ENCODE measurements around the gene CUTA.
"Not testable (repeated sequence)": the region's sequence is repeated elsewhere in the genome, so short reads cannot be mapped to it uniquely, and the experiment has no call there.

CUTA gene

DNA sequence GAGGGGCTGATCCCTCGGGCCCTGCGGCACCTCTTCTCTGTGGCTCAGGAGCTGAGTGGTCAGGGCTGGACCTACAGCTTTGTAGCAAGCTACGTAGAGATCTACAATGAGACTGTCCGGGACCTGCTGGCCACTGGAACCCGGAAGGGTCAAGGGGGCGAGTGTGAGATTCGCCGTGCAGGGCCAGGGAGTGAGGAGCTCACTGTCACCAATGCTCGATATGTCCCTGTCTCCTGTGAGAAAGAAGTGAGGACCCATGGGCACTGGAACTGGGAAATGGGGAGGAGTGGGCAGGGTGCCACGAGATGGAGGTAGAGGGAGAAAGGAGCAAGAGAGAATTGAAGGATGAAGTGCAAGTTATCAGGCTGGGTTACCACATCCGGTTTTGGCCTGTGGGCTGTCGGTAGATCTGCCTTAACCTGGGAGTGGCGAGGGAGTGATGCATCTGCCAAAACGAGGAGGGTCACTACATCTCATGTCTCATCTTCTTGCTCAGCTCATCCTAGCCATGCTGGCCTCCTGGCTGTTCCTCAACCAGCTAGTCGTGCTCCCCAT lies 12.4 kb downstream of the CUTA start:
- no peak for DNase-seq (ENCODE audit: low read depth)

DNA sequence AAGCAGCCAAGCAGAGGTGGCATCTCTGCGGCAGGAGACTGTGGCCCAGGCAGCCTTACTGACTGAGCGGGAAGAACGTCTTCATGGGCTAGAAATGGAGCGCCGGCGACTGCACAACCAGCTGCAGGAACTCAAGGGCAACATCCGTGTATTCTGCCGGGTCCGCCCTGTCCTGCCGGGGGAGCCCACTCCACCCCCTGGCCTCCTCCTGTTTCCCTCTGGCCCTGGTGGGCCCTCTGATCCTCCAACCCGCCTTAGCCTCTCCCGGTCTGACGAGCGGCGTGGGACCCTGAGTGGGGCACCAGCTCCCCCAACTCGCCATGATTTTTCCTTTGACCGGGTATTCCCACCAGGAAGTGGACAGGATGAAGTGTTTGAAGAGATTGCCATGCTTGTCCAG lies 13.0 kb downstream of the CUTA start:
- no peak for DNase-seq (ENCODE audit: low read depth)

DNA sequence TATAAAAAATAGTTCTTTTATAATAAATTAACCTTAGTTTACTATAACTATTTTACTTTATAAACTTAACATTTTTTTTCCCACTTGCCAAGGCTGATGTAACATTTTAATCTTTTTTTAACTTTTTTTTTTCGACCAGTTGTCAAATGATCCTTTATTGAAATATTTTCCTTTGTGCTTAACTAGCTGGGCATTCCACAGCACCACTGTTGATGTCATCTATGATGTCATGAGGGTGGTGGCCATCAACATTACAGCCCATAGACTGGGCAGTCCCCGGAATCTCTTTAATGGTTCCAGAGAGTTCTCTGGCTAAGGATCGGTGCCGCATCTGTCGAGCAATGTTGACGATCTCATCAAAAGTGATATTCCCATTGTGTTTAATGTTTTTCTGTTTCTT lies 18.0 kb downstream of the CUTA start:
- DNase-seq (ENCODE audit: low read depth) = not testable (repeated sequence)

DNA sequence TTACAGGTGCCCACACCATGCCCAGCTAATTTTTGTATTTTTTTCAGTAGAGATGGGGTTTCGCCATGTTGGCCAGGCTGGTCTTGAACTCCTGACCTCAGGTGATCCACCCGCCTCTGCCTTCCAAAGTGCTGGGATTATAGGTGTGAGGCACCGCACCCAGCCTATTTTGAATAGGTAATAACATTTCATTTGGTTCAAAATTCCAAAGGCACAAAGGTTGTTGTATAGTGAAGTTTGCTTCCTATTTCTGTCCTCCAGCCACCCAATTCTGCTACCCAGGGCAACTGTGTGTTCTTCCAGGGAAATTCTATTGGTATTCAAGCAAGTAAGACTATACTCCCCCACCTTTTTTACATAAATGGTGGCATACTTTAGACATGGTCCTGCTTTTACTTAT lies 19.3 kb downstream of the CUTA start:
- not testable (repeated sequence) for DNase-seq (ENCODE audit: low read depth)

DNA sequence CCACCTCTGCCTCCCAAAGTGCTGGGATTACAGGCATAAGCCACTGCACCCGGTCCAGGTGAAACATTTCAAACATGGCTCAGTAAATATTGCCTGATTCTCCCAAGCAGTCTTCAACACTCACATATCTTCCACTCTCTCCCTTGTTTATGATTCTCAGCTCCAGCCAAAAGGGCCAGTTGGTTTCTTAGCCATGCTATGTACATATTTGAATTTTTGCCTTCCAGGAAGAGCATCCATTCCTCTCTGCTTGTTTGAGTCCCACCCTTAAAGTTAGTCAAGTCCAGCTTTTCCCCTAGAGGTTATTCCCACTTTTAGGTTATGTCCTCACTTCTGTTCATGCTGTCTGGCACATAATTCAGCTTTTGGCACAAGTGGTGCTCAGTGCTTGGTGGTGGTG lies 20.4 kb downstream of the CUTA start:
- no peak for DNase-seq (ENCODE audit: low read depth)

DNA sequence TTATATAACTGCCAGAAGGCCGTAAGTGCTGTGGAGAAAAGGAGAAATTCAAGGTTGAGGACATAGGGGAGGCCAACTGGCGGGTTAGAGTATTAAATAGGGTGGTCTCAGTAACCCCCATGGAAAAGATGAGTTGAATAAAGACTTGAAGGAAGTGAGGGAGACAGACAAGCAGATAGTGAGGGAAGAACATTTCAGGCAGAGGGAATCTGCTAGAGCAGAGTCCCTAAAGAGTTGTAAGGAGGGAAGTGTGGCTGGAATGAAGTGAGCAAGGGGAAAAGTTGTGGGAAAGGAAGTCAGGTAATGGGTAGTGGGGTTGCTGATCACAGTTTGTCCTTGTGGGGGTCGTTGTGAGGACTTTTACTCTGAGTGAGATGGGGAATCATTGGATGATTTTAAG lies 24.9 kb downstream of the CUTA start:
- DNase-seq (ENCODE audit: low read depth) = no peak

DNA sequence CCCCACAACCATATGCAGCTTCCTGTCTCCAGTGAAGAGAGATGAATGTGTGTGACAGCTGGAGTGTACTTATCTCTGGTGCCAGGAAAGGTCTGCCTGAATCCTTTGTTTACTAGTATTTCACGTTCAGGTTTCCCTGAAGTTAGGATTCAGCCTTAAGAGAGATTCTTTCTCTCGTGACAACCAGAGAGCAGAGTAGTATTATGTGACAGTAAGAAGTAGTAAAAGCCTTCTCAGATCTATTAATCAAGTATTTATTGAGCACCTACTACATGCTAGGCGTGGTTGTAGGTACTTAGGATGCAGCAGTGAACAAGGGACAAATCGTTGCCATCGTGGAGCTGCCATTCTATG lies 25.3 kb downstream of the CUTA start:
- DNase-seq (ENCODE audit: low read depth) = no peak

DNA sequence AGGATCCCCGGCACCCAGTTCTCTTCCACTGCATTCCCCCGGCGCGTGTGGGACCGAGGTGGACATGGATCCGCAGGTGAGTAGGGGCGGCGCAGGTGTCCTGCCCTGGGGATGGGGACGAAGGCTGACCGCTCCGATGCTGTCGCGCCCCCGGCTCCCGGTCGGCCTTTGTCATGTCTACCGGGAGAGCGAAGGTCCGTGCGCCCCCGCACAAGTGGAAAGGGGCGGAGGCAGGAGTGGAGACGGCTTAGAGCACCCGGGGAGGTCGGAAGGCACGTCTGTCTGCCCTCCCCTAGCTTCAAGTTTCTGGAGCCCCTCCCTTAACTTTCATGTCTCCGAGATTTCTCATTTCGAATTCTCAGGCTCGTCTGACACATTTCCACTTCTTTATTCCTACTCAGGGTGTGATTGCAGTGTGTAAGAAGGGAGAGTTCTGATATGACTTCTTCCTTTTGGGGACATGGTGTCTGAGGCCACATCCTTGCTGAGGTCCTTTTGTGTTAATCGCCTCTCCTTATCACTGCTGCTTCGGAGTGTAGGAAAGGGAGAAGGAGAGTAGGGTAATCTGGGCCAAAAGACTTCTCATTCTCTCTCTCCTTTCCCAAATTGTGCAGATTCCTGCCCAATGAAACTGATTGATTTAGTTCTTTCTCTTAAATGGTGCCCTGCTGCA lies 25.8 kb downstream of the CUTA start:
- no peak for DNase-seq (ENCODE audit: low read depth)

DNA sequence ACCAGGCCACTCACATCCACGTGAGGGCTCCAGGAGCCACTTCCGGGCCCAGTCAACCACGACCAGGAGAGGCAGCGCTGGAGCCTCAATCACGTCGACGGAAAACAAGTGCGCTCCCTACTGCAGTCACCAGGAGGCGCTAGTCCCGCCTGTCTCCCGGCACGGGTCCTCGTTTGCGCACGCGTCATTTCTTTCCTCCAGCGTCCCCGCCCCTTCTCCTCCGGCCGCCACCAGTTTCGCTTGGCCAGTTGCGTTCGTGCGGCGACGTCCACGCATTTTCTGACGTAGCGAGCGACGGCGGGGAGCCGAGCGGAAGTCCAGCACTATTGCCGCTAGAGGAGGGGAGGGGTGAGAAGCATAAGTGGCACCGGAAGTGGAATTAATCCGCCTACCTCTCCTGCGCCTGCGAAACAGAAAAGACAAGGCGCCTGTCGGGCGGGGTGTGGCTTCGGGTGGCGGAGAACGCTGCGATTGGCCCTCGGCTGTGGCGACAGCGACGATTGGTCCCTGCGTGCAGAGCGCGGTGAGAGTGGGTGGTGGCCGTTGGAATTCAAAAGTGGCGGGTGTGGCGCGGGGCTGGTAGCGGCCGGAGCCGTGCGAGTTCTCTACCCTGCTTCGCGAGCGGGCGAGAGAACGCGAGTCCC lies 26.5 kb downstream of the CUTA start, which contains the start of gene KIFC1:
KIFC1 (plus strand) TSS at position 546 of the 644 bp plus-strand sequence. CDS start 163 bp downstream, outside the sequence.
- peak; percentile 100 for DNase-seq (ENCODE audit: low read depth)

DNA sequence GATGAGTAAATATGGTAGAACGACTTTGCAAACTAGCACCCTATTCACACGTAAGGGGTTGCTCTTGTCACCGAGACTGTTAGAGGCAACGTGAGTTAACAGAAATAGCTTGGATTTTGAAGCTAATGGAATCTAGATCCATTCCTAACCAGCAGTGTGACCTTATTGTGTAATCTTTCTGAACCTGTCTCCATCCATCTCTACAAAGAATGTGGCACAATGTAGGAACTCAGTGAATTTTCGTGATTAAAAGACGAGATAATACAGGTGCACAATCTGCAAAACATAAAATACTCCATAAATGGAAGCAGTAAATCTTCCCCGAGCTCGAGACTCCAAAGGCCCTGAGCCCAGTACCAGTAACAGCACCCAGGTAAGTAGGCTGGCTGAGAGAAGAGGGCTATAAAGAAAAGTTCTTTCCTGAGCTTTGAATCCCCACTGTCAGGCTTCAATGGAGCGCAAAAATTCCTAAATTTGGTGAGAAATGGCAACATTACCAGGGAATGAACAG lies 27.1 kb downstream of the CUTA start:
- DNase-seq (ENCODE audit: low read depth) = no peak

DNA sequence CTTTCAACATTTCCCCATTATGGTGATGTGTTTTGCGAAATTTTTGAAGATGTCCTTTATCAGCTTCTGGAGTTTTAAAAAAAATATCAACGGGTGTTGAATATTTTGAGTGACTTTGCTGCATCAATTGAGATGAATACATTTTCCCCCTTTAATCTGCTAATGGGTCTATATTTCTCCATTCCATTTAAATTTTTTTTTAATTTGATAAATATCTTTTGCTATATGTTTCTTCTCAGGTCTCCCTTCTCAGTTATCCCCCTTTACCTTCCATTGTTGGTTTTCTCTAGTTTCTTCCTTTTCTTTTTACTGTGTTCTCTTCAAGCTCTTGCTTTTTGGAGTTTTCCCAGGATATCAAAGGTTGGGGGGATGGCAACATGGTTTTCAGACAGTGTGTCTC lies 27.7 kb downstream of the CUTA start:
- no peak for DNase-seq (ENCODE audit: low read depth)

DNA sequence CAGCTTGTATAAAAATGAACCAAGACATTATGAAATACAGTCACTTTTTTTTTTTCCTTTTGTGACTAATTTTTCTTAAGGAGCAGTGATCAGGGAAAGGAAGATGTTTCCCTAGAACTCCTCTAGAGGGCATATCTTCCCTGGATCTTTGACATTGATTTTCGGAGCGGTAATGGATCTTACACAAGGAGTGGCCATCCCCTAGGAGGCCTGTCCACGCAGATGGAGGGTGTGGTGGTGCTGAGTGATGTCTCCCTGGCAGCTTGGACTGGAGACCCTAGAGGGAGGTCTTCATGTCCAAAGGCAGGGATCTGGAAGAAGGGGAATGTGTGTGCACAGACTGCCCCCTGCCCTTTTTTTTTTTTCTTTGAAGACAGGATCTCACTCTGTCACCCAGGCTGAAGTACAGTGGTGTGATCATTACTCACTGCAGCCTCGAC lies 33.3 kb downstream of the CUTA start:
- DNase-seq (ENCODE audit: low read depth) = peak; percentile 76

DNA sequence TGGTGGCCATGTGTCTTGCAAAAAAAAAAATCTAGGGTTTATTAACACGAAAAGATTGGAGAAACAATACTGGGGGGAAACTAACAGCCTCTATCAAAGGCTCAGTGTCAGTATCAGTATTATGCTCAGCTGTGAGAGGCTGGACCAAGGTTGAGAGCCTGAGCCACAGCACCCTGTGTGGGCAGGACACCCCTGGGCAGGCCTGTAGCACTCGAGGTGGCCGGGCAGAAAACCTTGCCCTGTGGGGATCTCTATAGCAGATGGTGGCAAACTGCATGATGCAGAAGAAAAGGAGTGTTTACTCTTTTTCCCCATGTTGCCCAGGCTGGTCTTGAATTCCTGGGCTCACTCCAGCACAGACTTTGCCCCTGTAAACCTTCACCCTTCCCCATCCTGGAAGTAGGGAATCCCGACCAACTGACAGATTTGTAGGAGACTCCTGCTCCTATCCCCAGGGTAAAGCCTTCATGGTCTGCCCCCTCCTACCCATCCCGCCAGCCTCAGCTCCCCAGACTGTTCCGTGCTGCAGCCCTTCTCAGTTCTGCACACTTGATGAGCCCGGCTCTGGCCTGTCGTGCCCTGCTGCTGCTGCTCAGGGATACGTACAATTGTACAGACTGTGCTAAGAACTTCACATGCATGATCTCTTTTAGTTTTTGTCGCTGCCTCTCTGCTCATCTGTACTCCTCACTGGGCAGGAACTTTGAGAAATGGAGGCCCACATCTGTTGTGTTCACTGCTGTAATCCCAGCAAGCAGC lies 34.3 kb downstream of the CUTA start:
- no peak for DNase-seq (ENCODE audit: low read depth)

DNA sequence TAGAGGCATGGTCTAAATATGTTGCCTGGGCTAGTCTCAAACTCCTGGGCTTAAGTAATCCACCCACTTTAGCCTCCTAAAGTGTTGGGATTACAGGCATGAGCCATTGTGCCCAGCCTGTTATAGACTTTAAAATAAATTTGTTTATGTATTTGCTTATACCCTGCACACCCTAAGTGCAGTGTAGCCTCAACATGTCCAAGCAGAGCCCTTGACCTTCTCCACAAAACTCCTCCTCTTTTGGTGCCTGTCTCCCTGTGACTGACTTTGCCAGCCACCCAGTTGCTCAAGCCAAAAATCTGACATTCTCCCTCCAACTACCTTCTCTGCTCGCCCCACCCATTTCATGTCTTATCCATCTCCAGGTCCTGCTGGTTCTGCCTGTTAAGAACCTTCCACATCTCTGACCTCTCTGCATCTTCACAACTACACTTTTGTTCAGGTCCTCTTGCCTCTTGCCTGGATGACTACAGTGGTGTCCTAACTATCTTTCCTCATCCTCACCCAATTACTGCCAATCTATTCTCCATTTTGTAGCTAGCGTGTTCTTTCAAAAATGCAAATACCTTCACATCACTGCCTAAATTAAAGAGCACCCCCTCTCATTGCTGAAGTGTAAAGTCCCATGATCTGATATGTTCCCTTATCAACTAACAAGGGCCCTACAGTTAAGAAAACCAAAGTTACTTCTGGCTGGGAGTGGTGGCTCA lies 37.5 kb downstream of the CUTA start:
- DNase-seq (ENCODE audit: low read depth) = no peak

DNA sequence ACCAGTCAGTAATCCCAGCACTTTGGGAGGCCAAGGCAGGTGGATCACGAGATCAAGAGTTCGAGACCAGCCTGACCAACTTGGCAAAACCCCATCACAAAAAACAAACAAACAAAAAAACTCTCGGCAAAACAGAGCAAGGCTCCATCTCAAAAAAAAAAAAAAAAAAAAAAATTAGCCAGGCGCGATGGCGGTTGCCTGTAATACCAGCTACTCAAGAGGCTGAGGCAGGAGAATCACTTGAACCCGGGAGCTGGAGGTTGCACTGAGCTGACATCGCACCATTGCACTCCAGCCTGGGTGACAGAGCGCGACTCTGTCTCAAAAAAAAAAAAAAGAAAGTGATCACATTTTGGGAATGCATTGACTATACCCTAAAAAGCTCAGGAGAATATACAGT lies 38.7 kb downstream of the CUTA start:
- not testable (repeated sequence) for DNase-seq (ENCODE audit: low read depth)

DNA sequence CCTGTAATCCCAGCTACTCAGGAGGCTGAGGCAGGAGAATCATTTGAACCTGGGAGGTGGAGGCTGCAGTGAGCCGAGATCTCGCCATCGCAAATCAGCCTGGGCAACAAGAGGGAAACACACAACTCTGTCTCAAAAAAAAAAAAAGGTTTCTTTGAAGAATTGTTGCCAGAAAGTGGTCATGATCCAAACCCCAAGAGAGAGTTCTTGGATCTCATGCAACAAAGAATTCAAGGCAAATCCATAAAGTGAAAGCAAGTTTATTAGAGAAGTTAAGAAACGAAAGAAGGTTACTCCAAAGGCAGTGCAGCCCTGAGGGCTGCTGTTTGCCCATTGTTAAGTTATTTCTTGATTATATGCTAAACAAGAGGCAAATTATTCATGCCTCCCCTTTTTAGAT lies 40.7 kb downstream of the CUTA start:
- peak; percentile 14 for DNase-seq (ENCODE audit: low read depth)

DNA sequence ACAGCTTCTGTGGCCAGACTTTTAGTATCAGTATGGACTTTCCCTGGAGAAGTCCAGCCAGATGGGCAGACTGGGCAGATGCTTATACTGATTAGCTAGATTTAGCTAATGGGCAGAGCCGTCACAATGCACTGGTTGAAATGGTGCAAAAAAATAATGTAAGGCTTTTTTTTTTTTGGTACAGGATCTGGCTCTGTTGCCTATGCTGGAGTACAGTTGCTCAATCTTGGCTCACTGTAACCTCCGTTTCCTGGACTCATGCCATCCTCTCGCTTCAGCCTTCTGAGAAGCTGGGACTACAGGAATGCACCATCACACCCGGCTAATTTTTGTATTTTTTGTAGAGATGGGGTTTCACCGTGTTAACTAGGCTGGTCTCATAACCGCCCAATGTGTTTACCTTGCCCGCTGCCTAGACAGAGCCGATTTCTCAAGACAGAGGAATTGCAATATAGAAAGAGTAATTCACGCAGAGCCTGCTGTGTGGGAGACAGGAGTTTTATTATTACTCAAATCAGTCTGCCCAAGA lies 42.7 kb downstream of the CUTA start:
- DNase-seq (ENCODE audit: low read depth) = peak; percentile 92

DNA sequence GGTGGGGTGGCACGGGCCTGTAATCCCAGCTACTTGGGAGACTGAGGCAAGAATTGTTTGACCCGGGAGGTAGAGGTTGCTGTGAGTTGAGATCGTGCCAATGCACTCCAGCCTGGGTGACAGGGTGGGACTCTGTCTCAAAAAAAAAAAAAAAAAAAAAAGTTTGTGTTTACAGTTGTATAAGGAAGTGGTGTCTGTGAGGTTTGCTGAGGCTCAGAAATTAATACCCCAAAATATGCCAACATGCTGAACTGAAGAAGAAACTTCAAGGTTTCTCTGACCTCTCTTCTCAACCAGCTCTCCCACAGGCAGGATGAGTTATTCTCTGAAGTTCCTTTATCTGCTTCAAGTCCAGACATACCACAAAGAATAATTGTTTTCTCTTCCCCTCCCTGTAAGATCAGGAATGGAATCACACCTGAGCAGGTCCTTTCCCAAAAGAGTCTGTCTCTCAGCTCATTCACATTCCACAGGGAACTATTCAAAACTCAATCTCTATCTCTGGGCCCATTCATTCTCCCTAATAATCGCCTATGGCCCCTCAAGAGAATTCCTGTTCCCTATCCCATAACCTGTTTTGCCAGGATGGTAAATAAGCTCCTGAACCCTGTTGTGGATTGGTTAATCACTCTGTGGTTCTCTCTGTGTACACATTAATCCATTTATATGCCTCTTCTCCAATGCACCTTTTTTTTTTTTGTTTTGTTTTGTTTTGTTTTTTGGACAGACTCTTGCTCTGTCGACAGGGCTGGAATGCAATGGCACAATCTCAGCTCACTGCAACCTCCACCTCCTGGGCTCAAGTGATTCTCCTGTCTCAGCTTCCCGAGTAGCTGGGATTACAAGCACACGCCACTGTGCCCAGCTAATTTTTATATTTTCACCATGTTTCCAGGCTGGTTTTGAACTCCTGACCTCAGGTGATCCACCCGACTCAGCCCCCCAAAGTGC lies 43.7 kb downstream of the CUTA start:
- peak; percentile 50 for DNase-seq (ENCODE audit: low read depth)

DNA sequence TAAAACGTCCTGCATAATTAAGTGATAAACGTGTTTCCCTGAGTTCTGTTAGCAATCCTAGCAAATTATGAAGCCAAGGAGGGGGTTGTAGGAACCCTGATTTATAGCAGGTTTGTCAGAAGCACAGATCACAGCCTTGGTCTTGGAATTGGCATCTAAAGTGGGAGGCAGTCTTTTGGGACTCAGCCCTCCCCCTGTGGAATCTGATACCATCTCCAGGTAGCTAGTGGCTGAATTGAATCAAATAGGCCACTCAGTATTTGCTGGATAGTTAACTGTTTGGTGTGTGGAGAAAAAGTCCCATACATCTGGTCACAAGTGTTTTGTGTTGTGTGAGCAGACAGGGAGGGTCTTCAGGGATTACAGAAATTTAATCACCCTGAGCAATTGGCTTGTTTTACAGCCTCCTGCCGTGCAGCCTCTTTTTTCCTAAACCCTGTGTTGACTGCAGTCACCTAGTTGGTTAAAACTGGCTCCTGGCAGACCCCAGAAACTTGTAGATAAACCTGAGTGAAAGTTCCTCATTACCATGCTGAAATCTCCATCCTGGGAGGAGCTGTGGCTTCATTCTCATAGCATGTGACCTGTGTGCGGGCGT lies 45.3 kb downstream of the CUTA start:
- no peak for DNase-seq (ENCODE audit: low read depth)

DNA sequence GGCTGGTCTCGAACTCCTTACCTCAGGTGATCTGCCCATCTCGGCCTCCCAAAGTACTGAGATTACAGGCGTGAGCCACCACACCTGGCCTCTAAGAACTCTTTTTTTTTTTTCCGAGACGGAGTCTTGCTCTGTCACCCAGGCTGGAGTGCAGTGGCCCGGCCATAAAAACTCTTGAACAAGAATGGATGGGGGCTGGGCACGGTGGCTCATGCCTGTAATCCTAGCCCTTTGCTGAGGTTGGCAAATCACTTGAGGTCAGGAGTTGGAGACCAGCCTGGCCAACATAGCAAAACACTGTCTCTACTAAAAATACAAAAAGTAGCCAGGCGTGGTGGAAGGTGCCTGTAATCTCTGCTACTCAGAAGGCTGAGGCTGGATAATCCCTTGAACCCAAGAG lies 46.0 kb downstream of the CUTA start:
- DNase-seq (ENCODE audit: low read depth) = not testable (repeated sequence)

All from fibroblast of gingiva (primary cell).